Kidney glomerular epithelial cell (primary cell): ENCODE results near the gene FCN1.
"Not testable (repeated sequence)": the region's sequence is repeated elsewhere in the genome, so short reads cannot be mapped to it uniquely, and the experiment has no call there.

ENCODE experiments used
- DNase-seq: peaks from one replicate; lab custom pipeline; 2025; lab: John Stamatoyannopoulos, UW

Gene FCN1

GRCh38 chr9:134871697-134872340 is 45.9 kb downstream of the FCN1 start:
- no peak for DNase-seq

GRCh38 chr9:134870746-134871662 is 46.7 kb downstream of the FCN1 start:
- no peak for DNase-seq

GRCh38 chr9:134870301-134870694 is 47.4 kb downstream of the FCN1 start:
- no peak for DNase-seq

GRCh38 chr9:134869554-134870300 is 48.0 kb downstream of the FCN1 start:
- DNase-seq: no peak

- no peak for DNase-seq
These were observed 48.8 kb downstream of the FCN1 start for GRCh38 chr9:134868751-134869553.

GRCh38 chr9:134867917-134868750 is 49.6 kb downstream of the FCN1 start:
- DNase-seq: no peak

GRCh38 chr9:134864821-134865190 is 52.9 kb downstream of the FCN1 start:
- no peak for DNase-seq

GRCh38 chr9:134863941-134864820 is 53.5 kb downstream of the FCN1 start:
- no peak for DNase-seq

GRCh38 chr9:134863306-134863902 is 54.3 kb downstream of the FCN1 start:
- no peak for DNase-seq

- no peak for DNase-seq
These were observed 55.9 kb downstream of the FCN1 start for GRCh38 chr9:134861595-134862334.

GRCh38 chr9:134860510-134860909 is 57.2 kb downstream of the FCN1 start:
- no peak for DNase-seq

- DNase-seq: no peak
These were observed 59.5 kb downstream of the FCN1 start for GRCh38 chr9:134858051-134858841.

GRCh38 chr9:134857451-134857850 is 60.3 kb downstream of the FCN1 start:
- not testable (repeated sequence) for DNase-seq

- no peak for DNase-seq
These were observed 61.8 kb downstream of the FCN1 start for GRCh38 chr9:134855900-134856377.
